ENCODE data around the gene FOXP1.

- TF ChIP-seq CTCF (IDR thresholded peaks at IDR 0.05; ENCODE audit: control extremely low read depth in 1 of 3, insufficient read depth in 1 of 3, low read depth in 1 of 3, low read length in 3 of 3): no peak
- no peak for TF ChIP-seq GABPA (IDR thresholded peaks at IDR 0.05; ENCODE audit: borderline replicate concordance, insufficient read depth, low read length)
- TF ChIP-seq EP300 (IDR thresholded peaks at IDR 0.05; ENCODE audit: borderline replicate concordance in 1 of 2, low read depth in 2 of 2, low read length in 2 of 2): no peak
- TF ChIP-seq CHD2 (IDR thresholded peaks at IDR 0.05; ENCODE audit: low read length): no peak
- TF ChIP-seq TAF1 (IDR thresholded peaks at IDR 0.05; ENCODE audit: low read depth, low read length): no peak
- no peak for TF ChIP-seq MAX (IDR thresholded peaks at IDR 0.05)
- no peak for TF ChIP-seq POLR2AphosphoS5 (IDR thresholded peaks at IDR 0.05; ENCODE audit: low read depth, low read length)
- no peak for TF ChIP-seq CBX5 (IDR thresholded peaks at IDR 0.05; ENCODE audit: low read depth, low read length)
- no peak for TF ChIP-seq SIN3A (conservative IDR thresholded peaks at IDR 0.05 in 1 of 2, IDR thresholded peaks at IDR 0.05 in 1 of 2; ENCODE audit: low read depth in 1 of 2, low read length in 2 of 2)
Measured at GRCh38 chr3:71127844-71128243, 455.7 kb downstream of the FOXP1 start.

Data from H1 (cell line).